GM23338 (cell line): Measurements from ENCODE around the gene ANKRD53. TPM values are rescaled to one million over a fixed set of nuclear protein-coding genes. Genes with fewer than 3 reads are reported as not detected.

Experiments
- ATAC-seq: fragments of 200-7000 bp; cut with Tn5 transposase; 3 replicates; pipeline ENCODE4 v1.9.1; 2020
- DNase-seq: peaks from one replicate; pipeline ENCODE4 v3.0.0-alpha.2; 2015; ENCODE audit warnings: low spot score
- H2AFZ ChIP-seq: fragments of 200-600 bp; sonication (generic); 2 replicates; pipeline ENCODE4 v1.8.0; 2016; ENCODE audit warnings: antibody characterized with exemption, mild to moderate bottlenecking, moderate library complexity
- H3F3A ChIP-seq: fragments of 200-600 bp; sonication (generic); replicated peaks from 2 replicates; pipeline ENCODE4 v1.8.0; 2017; ENCODE audit warnings: antibody characterized with exemption, mixed run types, low read depth
- H3K27ac ChIP-seq: fragments of 200-600 bp; sonication (generic); 2 replicates; pipeline ENCODE4 v1.6.1; 2016; ENCODE audit warnings: low read depth
- H3K27me3 ChIP-seq: fragments of 200-600 bp; sonication (generic); 2 replicates; pipeline ENCODE4 v1.8.0; 2016; ENCODE audit warnings: mild to moderate bottlenecking, mixed run types, moderate library complexity; ENCODE audit not compliant: insufficient read depth
- H3K36me3 ChIP-seq: fragments of 200-600 bp; sonication (generic); 2 replicates; pipeline ENCODE4 v1.8.0; 2016; ENCODE audit warnings: mild to moderate bottlenecking; ENCODE audit not compliant: insufficient read depth
- H3K4me1 ChIP-seq: fragments of 200-600 bp; sonication (generic); 2 replicates; pipeline ENCODE4 v1.8.0; 2016; ENCODE audit warnings: mild to moderate bottlenecking, moderate library complexity; ENCODE audit not compliant: insufficient read depth
- H3K4me2 ChIP-seq: fragments of 200-600 bp; sonication (generic); 2 replicates; pipeline ENCODE4 v1.7.1; 2017; ENCODE audit warnings: mixed run types
- H3K4me3 ChIP-seq: fragments of 200-600 bp; sonication (generic); 2 replicates; pipeline ENCODE4 v1.6.1; 2016; ENCODE audit warnings: mixed run types
- H3K79me2 ChIP-seq: fragments of 200-600 bp; sonication (generic); replicated peaks from 2 replicates; pipeline ENCODE4 v1.8.0; 2017; ENCODE audit warnings: mild to moderate bottlenecking; ENCODE audit not compliant: insufficient read depth
- H3K9me2 ChIP-seq: fragments of 200-600 bp; sonication (generic); 2 replicates; pipeline ENCODE4 v1.8.0; 2017; ENCODE audit not compliant: insufficient read depth
- H4K20me1 ChIP-seq: fragments of 200-600 bp; sonication (generic); replicated peaks from 2 replicates; pipeline ENCODE4 v1.8.0; 2017; ENCODE audit warnings: mild to moderate bottlenecking; ENCODE audit not compliant: insufficient read depth
- H3K27ac Mint-ChIP-seq: 2 replicates; pipeline ENCODE4 v1.8.0; 2020; ENCODE audit warnings: inconsistent platforms, mild to moderate bottlenecking, moderate library complexity, mixed read lengths
- H3K27me3 Mint-ChIP-seq: 3 replicates; pipeline ENCODE4 v1.8.0; 2022; ENCODE audit warnings: low read depth, mild to moderate bottlenecking, moderate library complexity, mixed read lengths, inconsistent platforms; ENCODE audit not compliant: insufficient read depth, poor library complexity
- H3K36me3 Mint-ChIP-seq: 3 replicates; pipeline ENCODE4 v1.8.0; 2021; ENCODE audit warnings: low read depth, mild to moderate bottlenecking, inconsistent platforms, moderate library complexity, mixed read lengths
- H3K4me1 Mint-ChIP-seq: 3 replicates; pipeline ENCODE4 v1.8.0; 2020; ENCODE audit warnings: mild to moderate bottlenecking, inconsistent platforms, mixed read lengths
- H3K4me3 Mint-ChIP-seq: 3 replicates; pipeline ENCODE4 v1.8.0; 2021; ENCODE audit warnings: moderate library complexity, mild to moderate bottlenecking, inconsistent platforms, mixed read lengths
- H3K9me3 Mint-ChIP-seq: 3 replicates; pipeline ENCODE4 v1.8.0; 2020; ENCODE audit warnings: moderate library complexity, mild to moderate bottlenecking, inconsistent platforms, mixed read lengths
- CTCF ChIP-seq, 2 experiments: fragments of 200-600 bp in 1 of 2; sonication (generic) in 1 of 2; conservative IDR thresholded peaks; 2 replicates each; pipeline versions ENCODE4 v1.5.1 to v1.6.1; 2016 to 2017; ENCODE audit warnings: antibody characterized with exemption in 2 of 2, low read depth in 2 of 2, mild to moderate bottlenecking in 2 of 2, moderate library complexity in 1 of 2
- EZH2 ChIP-seq: fragments of 200-600 bp; sonication (generic); IDR thresholded peaks from one replicate; pipeline ENCODE4 v1.8.0; 2017; ENCODE audit warnings: antibody characterized with exemption, mild to moderate bottlenecking, low read depth; ENCODE audit not compliant: unreplicated experiment
- EZH2phosphoT487 ChIP-seq: fragments of 200-600 bp; sonication (generic); IDR thresholded peaks from one replicate; pipeline ENCODE4 v1.8.1; 2018; ENCODE audit warnings: antibody characterized with exemption; ENCODE audit not compliant: unreplicated experiment
- POLR2AphosphoS5 ChIP-seq: IDR thresholded peaks from 2 replicates; pipeline ENCODE4 v1.6.1; 2016; ENCODE audit warnings: antibody characterized with exemption, low read depth
- REST ChIP-seq: IDR thresholded peaks from one replicate; pipeline ENCODE4 v1.6.1; 2018; ENCODE audit warnings: antibody characterized with exemption; ENCODE audit not compliant: unreplicated experiment
- ZNF114 ChIP-seq: fragments of 250-450 bp; sonication (Bioruptor Pico); IDR thresholded peaks from 2 replicates; pipeline ENCODE4 v1.5.0; 2020; ENCODE audit warnings: mild to moderate bottlenecking, moderate library complexity
- ZNF331 ChIP-seq: fragments of 250-450 bp; sonication (Bioruptor Pico); IDR thresholded peaks from 2 replicates; pipeline ENCODE4 v1.5.0; 2020; ENCODE audit warnings: low read depth, mild to moderate bottlenecking, moderate library complexity
- polyA plus RNA-seq: library from polyadenylated mRNA; unstranded; fragments of >200 nt; fragmentation: Nextera tagmentation; extraction: Ambion mirVana; gene quantifications from 2 replicates; pipeline ENCODE4 v1.2.1, GENCODE V29; 2016
- total RNA-seq: library from RNA; depleted of rRNA; stranded (reverse); fragments of >200 nt; shearing (Covaris generic); gene quantifications from 2 replicates; pipeline ENCODE4 v1.2.3, GENCODE V29; 2014
- TF ChIP-seq, protein P1 (sequence below): fragments of 250-450 bp; sonication (Bioruptor Pico); IDR thresholded peaks from 2 replicates; pipeline ENCODE4 v1.5.0; 2020; ENCODE audit warnings: mild to moderate bottlenecking, moderate library complexity
- TF ChIP-seq, protein P2 (sequence below): IDR thresholded peaks from 2 replicates; pipeline ENCODE4 v1.6.1; 2016; ENCODE audit warnings: antibody characterized with exemption

Gene ANKRD53
- total and polyA plus RNA-seq, 2 experiments from 2014 or later: 0.32 to 0.73 TPM

DNA sequence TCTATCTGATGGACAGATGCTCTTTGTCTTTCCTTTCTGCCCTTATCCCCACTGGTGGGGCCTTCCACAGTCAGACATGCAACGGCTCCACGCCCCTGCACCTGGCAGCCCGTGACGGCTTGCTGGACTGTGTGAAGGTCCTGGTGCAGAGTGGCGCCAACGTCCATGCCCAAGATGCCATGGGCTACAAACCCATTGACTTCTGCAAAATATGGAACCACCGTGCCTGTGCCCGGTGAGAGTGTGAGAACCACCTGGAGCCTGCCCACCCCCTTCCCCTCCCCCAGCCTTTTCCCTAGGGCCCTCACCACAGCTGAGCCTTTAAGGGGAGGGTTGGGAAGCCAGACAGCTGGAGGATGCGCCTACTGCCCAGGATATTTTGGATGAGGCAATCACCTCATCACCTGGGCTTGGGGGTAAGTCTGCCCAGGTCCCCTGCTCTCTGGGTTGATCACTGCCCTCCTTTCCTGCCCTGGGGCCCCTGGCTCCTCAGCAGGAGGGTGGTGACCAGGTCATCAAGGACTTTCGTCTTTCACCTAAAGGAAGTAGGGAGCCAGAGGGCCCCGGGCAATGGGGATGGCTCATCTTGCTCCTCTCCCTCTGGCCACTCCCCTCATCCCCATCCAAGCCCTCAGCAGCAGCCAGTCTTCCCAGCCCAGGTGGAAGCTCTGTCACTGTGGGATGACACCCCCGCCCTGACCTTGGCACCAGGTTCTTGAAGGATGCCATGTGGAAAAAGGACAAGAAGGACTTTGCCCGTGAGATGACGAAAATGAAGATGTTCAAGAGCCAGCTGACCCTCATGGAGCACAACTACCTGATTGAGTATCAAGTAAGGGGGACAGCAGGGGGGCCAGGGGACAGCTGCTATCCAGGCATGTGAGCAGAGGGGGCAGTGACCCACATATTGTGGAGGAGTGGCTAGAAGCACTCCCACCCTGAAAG is 3.7 kb downstream of the ANKRD53 start:
- H3K27me3 Mint-ChIP-seq: peaks cover 29% of the 10 kb centered on the region
- no peaks in the 10 kb centered on the region for H3K9me2 ChIP-seq
- H3K27ac ChIP-seq: no peak overlapping the region
- DNase-seq (no peak), ATAC-seq (no peak)
- H4K20me1 ChIP-seq: peaks cover 8% of the 10 kb centered on the region
- no peak for TF ChIP-seq REST
- no peak for TF ChIP-seq ZNF114
- no peak for TF ChIP-seq POLR2AphosphoS5
- TF ChIP-seq ZNF331 (CRISPR knock-in tag): no peak
- TF ChIP-seq EZH2phosphoT487: no peak
- TF ChIP-seq CTCF (conservative IDR thresholded peaks at IDR 0.05; ENCODE audit: low read depth in 2 of 2): no peak
- TF ChIP-seq, protein P1, sequence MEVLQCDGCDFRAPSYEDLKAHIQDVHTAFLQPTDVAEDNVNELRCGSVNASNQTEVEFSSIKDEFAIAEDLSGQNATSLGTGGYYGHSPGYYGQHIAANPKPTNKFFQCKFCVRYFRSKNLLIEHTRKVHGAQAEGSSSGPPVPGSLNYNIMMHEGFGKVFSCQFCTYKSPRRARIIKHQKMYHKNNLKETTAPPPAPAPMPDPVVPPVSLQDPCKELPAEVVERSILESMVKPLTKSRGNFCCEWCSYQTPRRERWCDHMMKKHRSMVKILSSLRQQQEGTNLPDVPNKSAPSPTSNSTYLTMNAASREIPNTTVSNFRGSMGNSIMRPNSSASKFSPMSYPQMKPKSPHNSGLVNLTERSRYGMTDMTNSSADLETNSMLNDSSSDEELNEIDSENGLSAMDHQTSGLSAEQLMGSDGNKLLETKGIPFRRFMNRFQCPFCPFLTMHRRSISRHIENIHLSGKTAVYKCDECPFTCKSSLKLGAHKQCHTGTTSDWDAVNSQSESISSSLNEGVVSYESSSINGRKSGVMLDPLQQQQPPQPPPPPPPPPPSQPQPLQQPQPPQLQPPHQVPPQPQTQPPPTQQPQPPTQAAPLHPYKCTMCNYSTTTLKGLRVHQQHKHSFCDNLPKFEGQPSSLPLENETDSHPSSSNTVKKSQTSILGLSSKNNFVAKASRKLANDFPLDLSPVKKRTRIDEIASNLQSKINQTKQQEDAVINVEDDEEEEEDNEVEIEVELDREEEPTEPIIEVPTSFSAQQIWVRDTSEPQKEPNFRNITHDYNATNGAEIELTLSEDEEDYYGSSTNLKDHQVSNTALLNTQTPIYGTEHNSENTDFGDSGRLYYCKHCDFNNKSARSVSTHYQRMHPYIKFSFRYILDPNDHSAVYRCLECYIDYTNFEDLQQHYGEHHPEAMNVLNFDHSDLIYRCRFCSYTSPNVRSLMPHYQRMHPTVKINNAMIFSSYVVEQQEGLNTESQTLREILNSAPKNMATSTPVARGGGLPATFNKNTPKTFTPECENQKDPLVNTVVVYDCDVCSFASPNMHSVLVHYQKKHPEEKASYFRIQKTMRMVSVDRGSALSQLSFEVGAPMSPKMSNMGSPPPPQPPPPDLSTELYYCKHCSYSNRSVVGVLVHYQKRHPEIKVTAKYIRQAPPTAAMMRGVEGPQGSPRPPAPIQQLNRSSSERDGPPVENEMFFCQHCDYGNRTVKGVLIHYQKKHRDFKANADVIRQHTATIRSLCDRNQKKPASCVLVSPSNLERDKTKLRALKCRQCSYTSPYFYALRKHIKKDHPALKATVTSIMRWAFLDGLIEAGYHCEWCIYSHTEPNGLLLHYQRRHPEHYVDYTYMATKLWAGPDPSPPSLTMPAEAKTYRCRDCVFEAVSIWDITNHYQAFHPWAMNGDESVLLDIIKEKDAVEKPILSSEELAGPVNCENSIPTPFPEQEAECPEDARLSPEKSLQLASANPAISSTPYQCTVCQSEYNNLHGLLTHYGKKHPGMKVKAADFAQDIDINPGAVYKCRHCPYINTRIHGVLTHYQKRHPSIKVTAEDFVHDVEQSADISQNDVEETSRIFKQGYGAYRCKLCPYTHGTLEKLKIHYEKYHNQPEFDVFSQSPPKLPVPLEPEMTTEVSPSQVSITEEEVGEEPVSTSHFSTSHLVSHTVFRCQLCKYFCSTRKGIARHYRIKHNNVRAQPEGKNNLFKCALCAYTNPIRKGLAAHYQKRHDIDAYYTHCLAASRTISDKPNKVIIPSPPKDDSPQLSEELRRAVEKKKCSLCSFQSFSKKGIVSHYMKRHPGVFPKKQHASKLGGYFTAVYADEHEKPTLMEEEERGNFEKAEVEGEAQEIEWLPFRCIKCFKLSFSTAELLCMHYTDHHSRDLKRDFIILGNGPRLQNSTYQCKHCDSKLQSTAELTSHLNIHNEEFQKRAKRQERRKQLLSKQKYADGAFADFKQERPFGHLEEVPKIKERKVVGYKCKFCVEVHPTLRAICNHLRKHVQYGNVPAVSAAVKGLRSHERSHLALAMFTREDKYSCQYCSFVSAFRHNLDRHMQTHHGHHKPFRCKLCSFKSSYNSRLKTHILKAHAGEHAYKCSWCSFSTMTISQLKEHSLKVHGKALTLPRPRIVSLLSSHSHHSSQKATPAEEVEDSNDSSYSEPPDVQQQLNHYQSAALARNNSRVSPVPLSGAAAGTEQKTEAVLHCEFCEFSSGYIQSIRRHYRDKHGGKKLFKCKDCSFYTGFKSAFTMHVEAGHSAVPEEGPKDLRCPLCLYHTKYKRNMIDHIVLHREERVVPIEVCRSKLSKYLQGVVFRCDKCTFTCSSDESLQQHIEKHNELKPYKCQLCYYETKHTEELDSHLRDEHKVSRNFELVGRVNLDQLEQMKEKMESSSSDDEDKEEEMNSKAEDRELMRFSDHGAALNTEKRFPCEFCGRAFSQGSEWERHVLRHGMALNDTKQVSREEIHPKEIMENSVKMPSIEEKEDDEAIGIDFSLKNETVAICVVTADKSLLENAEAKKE (CRISPR knock-in tag): no peak
- TF ChIP-seq EZH2: no peak
- TF ChIP-seq, protein P2, sequence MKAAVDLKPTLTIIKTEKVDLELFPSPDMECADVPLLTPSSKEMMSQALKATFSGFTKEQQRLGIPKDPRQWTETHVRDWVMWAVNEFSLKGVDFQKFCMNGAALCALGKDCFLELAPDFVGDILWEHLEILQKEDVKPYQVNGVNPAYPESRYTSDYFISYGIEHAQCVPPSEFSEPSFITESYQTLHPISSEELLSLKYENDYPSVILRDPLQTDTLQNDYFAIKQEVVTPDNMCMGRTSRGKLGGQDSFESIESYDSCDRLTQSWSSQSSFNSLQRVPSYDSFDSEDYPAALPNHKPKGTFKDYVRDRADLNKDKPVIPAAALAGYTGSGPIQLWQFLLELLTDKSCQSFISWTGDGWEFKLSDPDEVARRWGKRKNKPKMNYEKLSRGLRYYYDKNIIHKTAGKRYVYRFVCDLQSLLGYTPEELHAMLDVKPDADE: no peak
- peaks cover 9% of the 10 kb centered on the region; the same call in 1 of the 2 replicates for H3K4me1 ChIP-seq
- H3K4me1 Mint-ChIP-seq: peaks cover 14% of the 10 kb centered on the region
- H3K27me3 ChIP-seq: peaks cover 22% of the 10 kb centered on the region
- no peaks in the 10 kb centered on the region; the same call in 2 of the 3 replicates for H3K9me3 Mint-ChIP-seq
- H3F3A ChIP-seq: no peaks in the 10 kb centered on the region
- no peaks in the 10 kb centered on the region for H3K36me3 ChIP-seq
- no peak overlapping the region for H3K27ac Mint-ChIP-seq
- H3K4me3 ChIP-seq: no peak overlapping the region
- no peak overlapping the region for H3K4me2 ChIP-seq
- H3K4me3 Mint-ChIP-seq: no peak overlapping the region
- no peak overlapping the region for H2AFZ ChIP-seq
- H3K79me2 ChIP-seq: no peaks in the 10 kb centered on the region
- H3K36me3 Mint-ChIP-seq: peaks cover 9% of the 10 kb centered on the region; the same call in 1 of the 3 replicates
